Central memory CD4-positive, alpha-beta T cell (primary cell): ENCODE data around the gene LCN12.

Source experiments
- DNase-seq: peaks from one replicate; pipeline ENCODE4 v3.0.0; 2022

The LCN12 gene

GRCh38 chr9:136945333-136946227 is 6.5 kb upstream of the LCN12 start:
- no peak for DNase-seq

- DNase-seq: no peak
Measured at GRCh38 chr9:136946228-136947027, 5.6 kb upstream of the LCN12 start.

- no peak for DNase-seq
Measured at GRCh38 chr9:136947028-136947891, 4.8 kb upstream of the LCN12 start.

DNA sequence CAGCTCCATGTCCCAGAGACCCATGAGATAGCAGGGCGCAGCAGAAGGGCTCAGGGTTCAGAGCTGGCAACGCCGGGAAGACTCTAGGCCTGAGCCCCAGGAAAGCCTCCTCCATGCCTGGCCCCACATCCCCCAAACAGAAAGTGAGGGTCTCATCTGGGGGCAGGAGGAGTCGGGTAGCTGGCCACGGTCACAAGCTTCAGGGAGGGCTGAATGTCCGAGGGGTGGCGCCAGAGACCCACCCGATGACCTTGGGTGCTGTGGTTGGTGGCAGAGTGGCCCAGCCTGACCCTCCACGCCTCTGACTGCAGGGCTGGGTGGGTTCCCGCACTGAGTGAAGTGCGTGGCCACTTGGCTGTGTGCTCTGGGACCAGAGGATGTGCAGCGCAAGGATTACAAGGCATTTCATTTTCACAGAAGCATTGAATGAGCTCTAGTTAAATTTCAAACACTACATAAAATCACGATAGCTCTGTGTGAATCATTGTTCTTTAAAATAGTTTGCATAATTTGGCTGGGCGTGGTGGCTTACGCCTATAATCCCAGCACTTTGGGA is 4.0 kb upstream of the LCN12 start:
- DNase-seq: no peak

DNA sequence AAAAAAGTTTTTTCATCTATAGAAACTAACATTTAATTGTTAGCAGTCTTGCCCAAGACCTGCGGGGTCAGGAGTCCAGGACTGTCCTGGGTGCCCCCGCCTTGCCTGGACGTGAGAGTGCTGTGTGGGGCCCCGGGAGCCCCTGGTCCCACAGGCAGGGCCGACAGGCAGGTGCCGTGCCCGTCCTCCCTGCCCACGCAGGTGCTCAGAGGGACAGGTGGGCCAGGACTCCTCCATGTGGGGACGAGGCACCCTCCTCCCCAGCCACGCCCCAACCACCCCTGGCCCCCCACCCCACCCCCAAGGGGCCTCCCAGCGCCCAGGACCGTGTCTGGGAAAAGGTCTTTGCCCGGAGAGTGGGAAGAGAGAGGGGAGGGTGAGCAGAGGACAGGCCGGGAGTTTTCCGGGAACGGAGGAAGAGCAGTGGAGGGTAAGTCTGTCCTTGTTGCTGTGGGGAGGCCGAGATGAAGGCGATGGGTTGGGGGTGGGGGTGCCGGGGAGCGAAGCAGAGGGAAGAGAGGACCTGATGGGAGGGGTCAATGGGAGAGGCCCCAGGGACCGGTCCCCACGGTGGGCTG is 2.7 kb upstream of the LCN12 start:
- no peak for DNase-seq

- peak; percentile 93 for DNase-seq
Measured at GRCh38 chr9:136949817-136950655, 2.0 kb upstream of the LCN12 start.

DNA sequence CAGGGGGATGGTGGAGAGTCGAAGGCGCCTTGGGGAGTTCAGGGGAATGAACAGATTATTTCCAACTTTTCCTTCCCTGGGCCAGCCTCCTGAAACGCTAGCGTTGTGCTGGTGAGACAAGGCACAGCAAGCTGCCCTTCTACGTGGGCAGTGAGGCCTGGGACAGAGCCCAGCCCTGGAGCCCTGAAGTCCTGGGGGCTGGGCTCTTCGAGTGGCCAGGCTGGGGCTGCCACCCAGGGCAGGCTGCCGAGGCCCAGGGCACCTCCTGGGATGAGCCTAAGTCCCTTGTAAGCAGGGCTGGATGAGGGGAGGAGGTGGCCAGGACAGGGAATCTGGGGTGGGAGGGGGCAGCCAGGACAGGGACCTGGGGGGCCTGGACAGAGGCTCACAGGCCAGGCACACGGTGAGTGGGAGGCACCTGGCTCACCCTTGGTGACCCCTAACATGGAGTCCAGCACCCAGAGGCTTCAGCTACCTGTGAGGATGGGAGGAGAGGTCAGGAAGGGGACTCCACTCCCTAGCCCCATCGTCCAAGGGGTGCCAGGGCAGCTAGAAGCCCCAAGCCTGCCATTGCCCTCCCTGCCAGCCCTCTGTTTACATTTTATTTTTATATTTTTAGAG is 1.3 kb upstream of the LCN12 start:
- DNase-seq: no peak

DNA sequence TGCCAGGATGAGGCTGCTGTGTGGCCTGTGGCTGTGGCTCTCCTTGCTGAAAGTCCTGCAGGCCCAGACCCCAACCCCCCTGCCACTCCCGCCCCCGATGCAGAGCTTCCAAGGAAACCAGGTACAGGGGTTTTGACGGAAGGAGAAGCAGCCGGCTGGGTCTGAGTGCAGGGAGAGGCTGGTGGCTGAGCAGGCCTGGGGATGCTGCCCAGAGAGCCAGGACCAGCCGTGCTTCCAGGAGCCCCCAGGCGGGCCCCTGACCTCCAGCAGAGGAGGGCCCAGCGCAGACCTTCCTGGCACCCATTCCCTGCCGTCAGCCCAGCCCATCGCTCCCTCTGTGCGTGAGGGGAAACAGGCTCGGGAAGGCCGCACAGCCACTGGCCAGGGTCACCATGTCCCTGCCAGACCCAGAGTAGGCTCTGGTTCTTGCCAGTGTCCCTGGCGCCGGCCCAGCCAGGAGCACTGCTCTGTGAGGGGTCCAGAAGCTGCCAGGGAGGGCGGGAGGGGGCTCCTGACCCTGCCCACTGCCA is 313 bp downstream of the LCN12 start:
- DNase-seq: no peak

DNA sequence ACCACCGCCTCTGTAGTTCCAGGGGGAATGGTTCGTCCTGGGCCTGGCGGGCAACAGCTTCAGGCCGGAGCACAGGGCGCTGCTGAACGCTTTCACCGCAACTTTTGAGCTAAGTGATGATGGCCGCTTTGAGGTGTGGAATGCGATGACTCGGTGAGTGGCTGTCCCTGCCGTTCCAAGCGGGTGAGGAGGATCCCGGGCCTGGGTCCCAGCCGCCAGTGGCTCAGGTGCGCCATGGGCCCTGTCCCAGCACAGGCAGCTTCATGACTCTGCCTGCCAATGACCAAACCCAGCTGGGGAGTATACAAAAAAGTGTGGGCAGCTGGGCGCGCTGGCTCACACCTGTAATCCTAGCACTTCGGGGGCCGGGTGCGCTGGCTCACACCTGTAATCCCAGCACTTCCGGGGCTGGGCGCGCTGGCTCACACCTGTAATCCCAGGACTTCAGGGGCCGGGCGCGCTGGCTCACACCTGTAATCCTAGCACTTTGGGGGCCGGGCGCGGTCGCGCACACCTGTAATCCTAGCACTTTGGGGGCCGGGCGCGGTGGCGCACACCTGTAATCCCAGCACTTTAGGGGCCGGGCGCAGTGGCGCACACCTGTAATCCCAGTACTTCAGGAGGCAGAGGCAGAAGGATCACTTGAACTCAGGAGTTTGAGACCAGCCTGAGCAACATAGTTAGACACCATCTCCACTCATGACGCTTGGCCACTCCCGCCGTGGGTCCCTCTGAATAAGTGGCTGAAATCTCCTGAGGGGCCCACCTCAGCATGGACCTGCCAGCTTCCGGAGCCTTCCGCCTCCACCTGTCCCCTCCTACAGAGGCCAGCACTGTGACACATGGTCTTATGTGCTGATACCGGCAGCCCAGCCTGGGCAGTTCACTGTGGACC is 1.1 kb downstream of the LCN12 start:
- DNase-seq: no peak

DNA sequence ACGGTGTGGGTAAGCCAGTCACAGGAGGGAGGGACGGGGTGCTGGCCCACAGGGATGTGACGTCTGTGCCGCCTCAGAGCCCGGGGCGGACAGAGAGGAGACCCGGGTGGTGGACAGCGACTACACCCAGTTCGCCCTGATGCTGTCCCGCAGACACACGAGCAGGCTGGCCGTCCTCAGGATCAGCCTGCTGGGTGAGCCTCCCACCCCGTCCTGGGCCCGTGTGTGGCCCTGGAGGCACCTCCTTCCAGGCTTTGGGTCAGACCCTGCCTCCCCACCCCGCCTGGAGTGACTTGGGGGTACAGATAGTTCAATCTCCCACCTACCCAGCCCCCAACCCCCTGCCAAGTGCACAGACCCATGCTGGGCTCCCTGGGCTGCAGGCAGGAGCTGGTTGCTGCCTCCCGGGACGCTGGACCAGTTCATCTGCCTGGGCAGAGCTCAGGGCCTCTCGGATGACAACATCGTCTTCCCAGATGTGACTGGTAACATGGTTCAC is 1.7 kb downstream of the LCN12 start:
- no peak for DNase-seq

- DNase-seq: no peak
Measured at GRCh38 chr9:136954270-136955083, 2.4 kb downstream of the LCN12 start.

DNA sequence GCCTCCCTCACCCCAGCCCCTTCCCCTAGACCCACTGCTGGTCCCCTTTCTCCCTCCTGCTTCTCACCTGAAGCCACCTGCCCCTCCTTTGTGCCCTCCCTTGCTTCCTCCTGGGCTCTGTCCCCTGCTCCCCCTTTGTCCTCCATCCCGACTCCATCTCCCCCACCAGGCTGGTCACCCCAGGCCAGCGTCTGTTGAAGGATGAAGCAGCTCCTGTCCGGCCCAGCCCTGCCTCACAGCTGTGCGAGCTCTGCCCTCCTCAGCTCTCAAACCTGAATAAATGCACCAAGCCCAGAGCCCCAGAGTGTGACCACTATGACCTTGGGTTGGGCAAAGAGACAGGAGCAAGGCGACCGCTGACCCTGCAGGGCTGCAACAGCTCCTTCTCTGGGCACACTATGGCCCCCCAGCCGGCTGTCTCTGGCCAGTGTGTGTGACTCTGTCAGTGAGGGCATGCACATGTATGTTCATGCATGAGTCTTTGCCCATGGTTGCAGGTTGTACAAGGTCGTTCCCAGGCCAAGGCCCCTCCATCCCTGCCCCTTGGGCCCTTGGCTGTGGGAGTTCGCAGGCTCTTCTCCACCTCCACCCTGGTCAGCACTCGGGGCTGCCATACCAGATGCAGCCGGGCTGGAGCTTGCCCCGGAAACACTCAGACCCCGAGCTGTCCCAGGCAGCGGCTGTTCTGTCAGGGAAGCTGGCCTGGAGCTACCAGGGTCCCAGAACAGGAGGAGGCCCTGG is 3.3 kb downstream of the LCN12 start:
- DNase-seq: no peak

DNA sequence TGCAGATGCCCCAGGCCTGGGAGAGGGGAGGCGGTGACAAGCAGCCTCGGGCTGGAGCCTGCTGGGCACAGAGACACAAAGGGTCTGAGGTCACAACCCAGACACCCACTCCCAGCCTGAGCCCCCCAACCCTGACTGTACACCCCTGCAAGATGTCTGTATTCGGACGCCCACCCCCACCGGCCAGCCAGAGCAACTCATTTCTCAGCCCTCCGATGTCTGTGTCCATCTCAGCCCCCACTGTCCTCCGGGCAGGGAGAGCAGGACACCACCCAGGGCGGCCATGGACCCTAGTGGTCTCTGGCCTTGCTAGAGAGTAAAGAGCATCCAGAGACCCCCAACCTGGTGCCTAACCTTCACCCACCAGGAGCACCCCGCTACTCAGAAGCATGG is 3.9 kb downstream of the LCN12 start:
- DNase-seq: no peak

GRCh38 chr9:136956604-136957003 is 4.5 kb downstream of the LCN12 start:
- no peak for DNase-seq

- no peak for DNase-seq
Measured at GRCh38 chr9:136957461-136957860, 5.4 kb downstream of the LCN12 start.

- no peak for DNase-seq
Measured at GRCh38 chr9:136957901-136958300, 5.8 kb downstream of the LCN12 start.

- no peak for DNase-seq
Measured at GRCh38 chr9:136958473-136958872, 6.4 kb downstream of the LCN12 start.
